ENCODE measurements around the gene OR2C1.

The OR2C1 gene

DNA sequence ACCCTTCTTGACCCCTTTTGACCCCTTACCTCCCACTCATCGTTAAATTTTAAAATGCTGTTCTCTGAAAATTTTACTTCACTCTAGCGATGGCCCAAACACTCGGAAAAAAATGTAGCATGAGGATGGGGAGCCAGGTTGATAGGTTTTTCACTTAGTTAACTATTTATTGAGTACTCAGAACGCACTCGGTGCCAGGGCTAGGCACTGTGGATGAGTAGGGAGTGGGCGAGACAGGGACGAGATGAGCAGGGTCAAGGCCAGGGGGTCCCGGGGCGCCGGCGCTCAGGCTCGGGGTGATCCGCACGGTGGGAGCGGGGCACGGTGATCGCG, 44.7 kb downstream of the OR2C1 start:
- no peak for DNase-seq (ENCODE audit: low spot score)

DNA sequence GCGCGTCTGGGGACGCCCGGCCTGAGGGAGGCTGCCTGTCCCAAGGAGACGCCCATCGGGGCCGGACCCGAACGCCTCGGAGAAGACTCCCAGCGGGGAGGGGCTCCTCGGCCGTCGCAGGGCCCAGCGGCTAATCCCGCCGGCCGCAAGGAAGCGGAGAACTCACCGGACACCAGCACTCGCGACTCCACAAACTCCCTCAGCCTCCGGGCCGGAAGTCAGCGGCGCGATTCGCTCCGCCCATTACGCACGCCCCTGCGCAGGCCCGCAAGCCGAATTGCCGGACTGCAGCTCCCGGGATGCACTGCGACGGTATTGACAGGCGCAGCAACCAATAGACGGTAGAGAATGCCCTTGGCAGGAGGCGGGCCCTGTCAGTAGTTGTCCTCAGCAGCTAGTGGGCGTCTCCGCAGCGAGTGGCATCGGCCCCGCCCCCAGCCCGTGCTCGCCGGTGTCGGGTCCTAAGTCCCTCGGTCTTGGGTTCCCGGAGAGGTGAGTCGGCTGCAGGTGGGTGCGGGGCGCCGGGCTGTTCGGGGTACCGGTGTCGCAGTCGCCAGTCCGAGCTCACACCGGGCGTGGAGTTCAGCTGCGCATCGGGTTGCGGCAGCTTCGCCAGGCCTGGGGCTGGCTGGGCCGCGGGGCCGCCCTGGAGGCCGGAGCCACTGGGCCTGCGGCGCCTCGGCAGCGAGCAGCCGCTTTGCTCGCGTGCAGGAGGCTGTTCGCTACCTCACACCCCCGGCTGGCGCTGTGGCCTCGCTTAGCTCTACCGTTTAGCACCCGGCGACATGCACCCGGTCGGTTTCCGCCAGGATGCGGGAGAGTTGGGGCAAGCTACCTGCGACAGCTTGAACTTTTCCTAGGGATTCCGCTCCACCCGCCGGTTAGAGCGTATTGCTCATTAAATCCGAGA, 45.3 kb downstream of the OR2C1 start, which contains the start of the genes ZNF174 and ZSCAN32:
ZNF174 (plus strand) TSS at position 437 of the 910 bp plus-strand sequence. CDS start 790 bp downstream, outside the sequence.
ZSCAN32 (minus strand) TSS at position 226 of the 910 bp plus-strand sequence. CDS start 3,447 bp downstream, outside the sequence.
- DNase-seq (ENCODE audit: low spot score) = peak; percentile 99

DNA sequence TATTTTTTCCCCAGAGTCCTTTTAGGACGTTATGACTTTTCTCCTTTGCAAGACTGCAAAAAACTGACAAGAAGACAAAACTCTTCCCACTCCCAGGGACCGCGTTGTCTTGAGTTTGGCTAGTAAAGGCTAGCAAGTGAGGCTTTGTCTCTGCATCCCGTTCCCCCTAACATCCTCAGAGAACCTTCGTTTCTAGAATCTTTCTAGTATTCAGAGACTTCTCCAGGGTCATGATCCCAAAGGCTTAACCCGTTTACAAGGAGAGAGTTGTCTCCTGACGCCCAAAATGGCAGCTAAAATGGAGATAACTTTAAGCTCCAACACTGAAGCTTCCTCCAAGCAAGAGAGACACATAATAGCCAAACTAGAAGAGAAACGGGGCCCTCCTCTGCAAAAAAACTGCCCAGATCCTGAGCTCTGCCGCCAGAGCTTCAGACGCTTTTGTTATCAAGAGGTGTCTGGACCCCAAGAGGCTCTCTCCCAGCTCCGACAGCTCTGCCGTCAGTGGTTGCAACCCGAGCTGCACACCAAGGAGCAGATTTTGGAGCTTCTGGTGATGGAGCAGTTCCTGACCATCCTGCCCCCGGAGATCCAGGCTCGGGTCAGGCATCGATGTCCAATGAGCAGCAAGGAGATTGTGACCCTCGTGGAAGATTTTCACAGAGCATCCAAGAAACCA, 46.2 kb downstream of the OR2C1 start:
- DNase-seq (ENCODE audit: low spot score) = peak; percentile 13

Measured in kidney tubule cell (primary cell).